GM23248 (cell line): ENCODE measurements around the gene NEDD4L.

Source experiments
- EZH2 ChIP-seq: fragments of 200-600 bp; sonication (generic); IDR thresholded peaks from 2 replicates; pipeline ENCODE4 v1.6.1; 2018; ENCODE audit warnings: antibody characterized with exemption, mild to moderate bottlenecking; ENCODE audit not compliant: insufficient read depth, poor library complexity, severe bottlenecking
- EZH2phosphoT487 ChIP-seq: fragments of 200-600 bp; sonication (generic); IDR thresholded peaks from 2 replicates; pipeline ENCODE4 v1.6.1; 2018; ENCODE audit warnings: antibody characterized with exemption, moderate library complexity, mild to moderate bottlenecking, low read depth; ENCODE audit not compliant: insufficient read depth

DNA sequence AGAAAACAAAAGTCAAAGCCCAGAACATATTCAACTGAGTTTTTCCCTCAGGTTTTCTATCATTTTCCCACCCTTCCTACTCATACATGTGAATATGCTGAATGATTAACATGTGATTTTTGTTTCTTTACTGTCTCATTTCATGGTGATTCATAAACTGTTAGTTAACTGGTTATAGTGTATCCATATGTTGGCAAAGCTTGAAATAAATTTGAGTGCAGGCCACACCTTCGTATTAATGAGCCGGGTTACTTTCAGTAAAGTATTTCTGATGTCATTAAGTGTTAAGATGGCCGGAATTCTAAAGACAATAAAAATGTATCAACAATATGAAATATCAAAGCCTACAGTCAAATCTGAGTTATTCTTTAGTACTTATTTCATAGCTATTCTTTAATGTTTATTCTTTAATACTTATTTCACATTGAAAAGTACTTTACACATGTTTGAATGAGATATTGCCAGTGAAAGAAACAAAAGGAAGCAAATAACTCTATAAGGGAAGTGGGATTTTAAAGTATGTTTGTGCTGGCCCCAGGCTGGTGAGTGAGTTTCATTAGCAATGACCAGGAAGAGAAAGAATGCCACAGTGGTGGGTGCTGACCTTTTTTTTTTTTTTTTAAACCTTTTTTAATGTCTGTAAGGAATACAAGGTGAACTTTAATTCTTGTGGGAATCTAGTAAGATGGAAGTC is 178.6 kb downstream of the NEDD4L start:
- TF ChIP-seq EZH2 (no peak), EZH2phosphoT487 (no peak)
